HG02973 (cell line): ENCODE data around the gene HLA-DRB1.

Experiments
- ATAC-seq: cut with Tn5 transposase; IDR thresholded peaks from one replicate; pipeline ENCODE4 v1.9.1; 2021; ENCODE audit warnings: moderate library complexity; ENCODE audit not compliant: unreplicated experiment

The HLA-DRB1 gene

GRCh38 chr6:32562940-32563339 is 26.7 kb downstream of the HLA-DRB1 start:
- no peak for ATAC-seq

GRCh38 chr6:32559747-32560146 is 29.9 kb downstream of the HLA-DRB1 start:
- no peak for ATAC-seq

GRCh38 chr6:32558426-32559057 is 31.1 kb downstream of the HLA-DRB1 start:
- ATAC-seq: no peak

GRCh38 chr6:32554116-32554965 is 35.3 kb downstream of the HLA-DRB1 start:
- ATAC-seq: no peak

- ATAC-seq: no peak
Observed at GRCh38 chr6:32553037-32553742, 36.5 kb downstream of the HLA-DRB1 start.

GRCh38 chr6:32551410-32551809 is 38.2 kb downstream of the HLA-DRB1 start:
- ATAC-seq: no peak

- ATAC-seq: no peak
Observed at GRCh38 chr6:32539839-32540238, 49.8 kb downstream of the HLA-DRB1 start.

- ATAC-seq: peak; percentile 17
Observed at GRCh38 chr6:32530431-32530793, 59.2 kb downstream of the HLA-DRB1 start.

GRCh38 chr6:32529697-32530430 is 59.8 kb downstream of the HLA-DRB1 start, which contains the start of gene HLA-DRB5:
Gene HLA-DRB5, minus strand, starts transcription at chr6:32530287. Its CDS starts 63 bp downstream, at chr6:32530224.
- ATAC-seq: peak; percentile 77
